Suprapubic skin (tissue), 4 donors: Measurements from ENCODE around the gene ARL6IP6. TPM values are rescaled to one million over a fixed set of nuclear protein-coding genes. Genes with fewer than 3 reads are reported as not detected.

Experiments used
- DNase-seq, 2 donors: peaks; one replicate each; pipeline ENCODE4 v3.0.0-alpha.2; 2019; ENCODE audit warnings: low spot score in 2 of 2
- H3K27ac ChIP-seq: fragments of 200-600 bp; sonication (generic); one replicate; pipeline ENCODE4 v1.5.1; 2019
- H3K27me3 ChIP-seq: fragments of 200-600 bp; sonication (generic); one replicate; pipeline ENCODE4 v1.5.1; 2019
- H3K36me3 ChIP-seq: fragments of 200-600 bp; sonication (generic); one replicate; pipeline ENCODE4 v1.5.1; 2019
- H3K4me1 ChIP-seq: fragments of 200-600 bp; sonication (generic); one replicate; pipeline ENCODE4 v1.5.1; 2019
- H3K4me3 ChIP-seq: fragments of 200-600 bp; sonication (generic); one replicate; pipeline ENCODE4 v1.5.1; 2019; ENCODE audit warnings: mild to moderate bottlenecking
- H3K9me3 ChIP-seq: fragments of 200-600 bp; sonication (generic); one replicate; pipeline ENCODE4 v1.5.1; 2019
- EP300 ChIP-seq: sonication (generic); formaldehyde crosslinking; IDR thresholded peaks from one replicate; pipeline ENCODE4 v1.6.1; 2017; ENCODE audit warnings: antibody characterized with exemption
- POLR2A ChIP-seq, 2 donors: fragments of 450-650 bp; IDR thresholded peaks; one replicate each; pipeline ENCODE4 v1.6.1; 2017; ENCODE audit warnings: antibody characterized with exemption in 2 of 2, mild to moderate bottlenecking in 2 of 2, moderate library complexity in 2 of 2
- POLR2AphosphoS5 ChIP-seq, 3 donors: sonication (generic); formaldehyde crosslinking; IDR thresholded peaks; one replicate each; pipeline ENCODE4 v1.6.1; 2017; ENCODE audit warnings: antibody characterized with exemption in 3 of 3
- WGBS: methylation state at CpG from one replicate; pipeline ENCODE4 v1.1.5; 2018; 5-methylcytosine and 5-hydroxymethylcytosine counted together
- total RNA-seq, 4 donors: library from RNA; depleted of rRNA; stranded (reverse); fragments of >200 nt; gene quantifications; one replicate each; pipeline ENCODE4 v1.1.0, GENCODE V29; 2016
- TF ChIP-seq, protein P1 (sequence below), 2 donors: fragments of 200-600 bp in 1 of 2; fragments of 450-650 bp in 1 of 2; sonication (generic) in 1 of 2; IDR thresholded peaks; one replicate each; pipeline ENCODE4 v1.5.1; 2016 to 2019; ENCODE audit warnings: antibody characterized with exemption in 2 of 2, mild to moderate bottlenecking in 1 of 2, moderate library complexity in 1 of 2

Gene ARL6IP6
- total RNA-seq, result 10 to 100 TPM; 18.6 to 43.9 (median 31.3) TPM

DNA sequence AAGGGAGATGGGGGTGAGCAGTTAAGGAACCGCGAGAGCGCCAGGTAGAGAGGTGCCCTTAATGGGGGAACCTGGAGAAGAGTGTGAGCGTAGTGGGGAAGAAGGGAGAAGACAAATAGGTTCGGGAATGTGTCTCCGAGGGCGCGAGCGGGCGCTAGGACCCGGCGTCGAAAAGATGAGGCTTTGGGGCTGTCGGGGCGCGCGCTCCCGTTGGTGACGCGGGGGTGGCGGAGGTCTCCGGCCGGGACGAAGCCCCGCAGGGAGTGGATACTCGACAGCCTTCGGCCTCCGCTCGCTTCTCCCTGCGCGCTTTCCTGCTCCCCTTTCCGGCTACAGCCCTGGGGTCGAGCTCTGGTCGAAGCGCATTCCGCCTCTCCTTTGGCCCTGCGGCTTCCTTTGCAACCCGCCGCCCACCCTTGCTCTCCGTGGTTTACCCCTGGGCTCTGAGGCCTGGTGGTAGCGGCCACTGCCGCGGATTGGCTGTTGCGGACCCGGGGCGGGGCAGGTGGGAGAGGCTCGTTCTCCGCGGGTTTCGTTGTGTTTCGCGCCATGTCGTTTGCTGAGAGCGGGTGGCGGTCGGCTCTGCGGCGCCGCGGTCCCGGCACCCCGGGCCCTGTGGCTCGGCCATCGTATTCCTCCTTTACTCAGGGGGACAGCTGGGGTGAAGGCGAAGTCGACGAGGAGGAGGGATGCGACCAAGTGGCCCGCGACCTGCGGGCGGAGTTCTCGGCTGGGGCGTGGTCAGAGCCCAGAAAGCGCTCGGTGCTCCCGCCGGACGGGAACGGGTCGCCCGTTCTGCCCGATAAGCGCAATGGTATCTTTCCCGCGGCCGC is at the start of gene ARL6IP6:
Gene ARL6IP6 (plus strand): TSS at position 545 of the 833 bp plus-strand sequence. CDS start 5 bp downstream, at position 550.
- Histone ChIP-seq H3K9me3 (no peaks in the 10 kb centered on the region), H3K4me1 (peaks cover 61% of the 10 kb centered on the region), H3K27ac (peak within 1 kb of the TSS; percentile 98), H3K4me3 (peak within 1 kb of the TSS; percentile 72), H3K36me3 (no peaks in the 10 kb centered on the region), H3K27me3 (no peaks in the 10 kb centered on the region)
- under 1% methylated on average over 27 of the region's 87 CpGs for WGBS
- peak; percentile 97 for DNase-seq
- TF ChIP-seq POLR2AphosphoS5 (IDR thresholded peaks at IDR 0.05), result peak in 2 of 3 donors; percentile 39 to 72
- peak in 1 of 2 donors; percentile 72 for TF ChIP-seq POLR2A (IDR thresholded peaks at IDR 0.05)
- TF ChIP-seq EP300, result no peak
- TF ChIP-seq, protein P1, sequence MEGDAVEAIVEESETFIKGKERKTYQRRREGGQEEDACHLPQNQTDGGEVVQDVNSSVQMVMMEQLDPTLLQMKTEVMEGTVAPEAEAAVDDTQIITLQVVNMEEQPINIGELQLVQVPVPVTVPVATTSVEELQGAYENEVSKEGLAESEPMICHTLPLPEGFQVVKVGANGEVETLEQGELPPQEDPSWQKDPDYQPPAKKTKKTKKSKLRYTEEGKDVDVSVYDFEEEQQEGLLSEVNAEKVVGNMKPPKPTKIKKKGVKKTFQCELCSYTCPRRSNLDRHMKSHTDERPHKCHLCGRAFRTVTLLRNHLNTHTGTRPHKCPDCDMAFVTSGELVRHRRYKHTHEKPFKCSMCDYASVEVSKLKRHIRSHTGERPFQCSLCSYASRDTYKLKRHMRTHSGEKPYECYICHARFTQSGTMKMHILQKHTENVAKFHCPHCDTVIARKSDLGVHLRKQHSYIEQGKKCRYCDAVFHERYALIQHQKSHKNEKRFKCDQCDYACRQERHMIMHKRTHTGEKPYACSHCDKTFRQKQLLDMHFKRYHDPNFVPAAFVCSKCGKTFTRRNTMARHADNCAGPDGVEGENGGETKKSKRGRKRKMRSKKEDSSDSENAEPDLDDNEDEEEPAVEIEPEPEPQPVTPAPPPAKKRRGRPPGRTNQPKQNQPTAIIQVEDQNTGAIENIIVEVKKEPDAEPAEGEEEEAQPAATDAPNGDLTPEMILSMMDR (IDR thresholded peaks at IDR 0.05), result no peak

DNA sequence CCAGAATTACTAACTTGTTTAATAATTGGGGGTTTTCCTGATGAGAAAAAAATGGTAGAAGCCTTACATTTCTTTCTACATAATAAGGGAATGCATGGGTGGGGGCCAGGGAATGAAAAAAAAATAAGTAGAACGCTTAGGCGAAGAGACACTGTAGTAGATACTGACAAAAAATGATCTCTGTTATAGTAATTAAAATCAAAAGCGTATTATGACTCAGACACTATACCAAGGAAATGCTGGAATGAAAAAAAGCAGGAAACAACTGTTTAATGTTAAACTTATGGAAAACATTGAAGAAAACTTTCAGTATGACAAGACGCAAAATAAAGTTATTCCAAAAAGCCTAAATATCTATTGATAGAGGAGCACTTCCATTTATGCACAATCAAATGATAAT is 44.1 kb upstream of the ARL6IP6 start:
- no peak for DNase-seq
- no peaks in the 10 kb centered on the region for H3K27me3 ChIP-seq
- WGBS, result 92% methylated on average over 4 of the region's 4 CpGs
- no peak overlapping the region for H3K4me3 ChIP-seq
- H3K4me1 ChIP-seq, result no peaks in the 10 kb centered on the region
- TF ChIP-seq EP300 (no peak), POLR2AphosphoS5 (IDR thresholded peaks at IDR 0.05) (no peak), POLR2A (IDR thresholded peaks at IDR 0.05) (no peak)
- TF ChIP-seq, protein P1 (IDR thresholded peaks at IDR 0.05), result no peak
- H3K36me3 ChIP-seq, result peaks cover 91% of the 10 kb centered on the region
- no peak overlapping the region for H3K27ac ChIP-seq
- H3K9me3 ChIP-seq, result no peaks in the 10 kb centered on the region

DNA sequence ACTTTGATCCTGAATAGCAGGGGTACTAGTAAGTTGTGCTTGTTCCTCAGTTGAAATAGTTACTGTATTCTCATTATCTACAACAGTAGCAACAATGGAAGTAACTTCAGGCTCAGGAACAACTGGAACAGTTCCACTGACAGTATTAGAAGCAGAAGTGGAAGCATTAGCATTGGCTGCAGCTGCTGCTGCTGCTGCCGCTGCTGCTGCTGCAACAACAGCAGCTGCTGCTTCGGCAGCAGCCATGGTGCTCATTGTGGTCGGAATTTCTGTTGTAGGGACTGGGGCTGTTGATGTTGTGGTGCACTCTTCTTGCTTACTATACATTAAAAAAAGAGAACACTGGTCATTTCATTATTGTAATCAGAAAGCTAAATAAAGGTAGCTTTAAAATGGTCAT is 42.0 kb upstream of the ARL6IP6 start:
- TF ChIP-seq, protein P1 (IDR thresholded peaks at IDR 0.05), result no peak
- no peak for TF ChIP-seq EP300
- no peak for TF ChIP-seq POLR2A (IDR thresholded peaks at IDR 0.05)
- TF ChIP-seq POLR2AphosphoS5 (IDR thresholded peaks at IDR 0.05), result no peak
- WGBS, result 94% methylated on average over 3 of the region's 3 CpGs
- H3K27me3 ChIP-seq, result no peaks in the 10 kb centered on the region
- no peak overlapping the region for H3K27ac ChIP-seq
- no peak for DNase-seq
- no peaks in the 10 kb centered on the region for H3K9me3 ChIP-seq
- H3K36me3 ChIP-seq, result peaks cover 87% of the 10 kb centered on the region
- no peak overlapping the region for H3K4me3 ChIP-seq
- H3K4me1 ChIP-seq, result no peaks in the 10 kb centered on the region

DNA sequence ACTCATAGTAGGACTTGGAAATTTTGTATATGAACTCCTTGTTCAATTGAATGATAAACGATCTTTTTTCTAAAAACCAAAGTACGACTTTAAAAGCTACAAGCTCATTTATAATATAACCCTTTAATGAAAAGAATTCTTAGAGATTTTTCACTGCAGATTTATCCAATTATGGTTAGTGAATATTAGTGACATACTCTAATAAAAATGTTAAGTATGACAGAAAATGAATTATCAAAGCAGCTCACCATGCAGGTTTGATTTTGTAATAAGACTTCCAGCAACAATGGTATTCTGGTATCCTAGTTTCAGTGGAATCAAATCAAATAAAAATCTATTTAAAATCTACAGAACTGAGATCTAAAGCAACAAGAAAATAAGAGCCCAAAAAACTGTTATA is 39.6 kb upstream of the ARL6IP6 start:
- Histone ChIP-seq H3K36me3 (peaks cover 68% of the 10 kb centered on the region), H3K4me3 (no peak overlapping the region)
- no peak for DNase-seq

DNA sequence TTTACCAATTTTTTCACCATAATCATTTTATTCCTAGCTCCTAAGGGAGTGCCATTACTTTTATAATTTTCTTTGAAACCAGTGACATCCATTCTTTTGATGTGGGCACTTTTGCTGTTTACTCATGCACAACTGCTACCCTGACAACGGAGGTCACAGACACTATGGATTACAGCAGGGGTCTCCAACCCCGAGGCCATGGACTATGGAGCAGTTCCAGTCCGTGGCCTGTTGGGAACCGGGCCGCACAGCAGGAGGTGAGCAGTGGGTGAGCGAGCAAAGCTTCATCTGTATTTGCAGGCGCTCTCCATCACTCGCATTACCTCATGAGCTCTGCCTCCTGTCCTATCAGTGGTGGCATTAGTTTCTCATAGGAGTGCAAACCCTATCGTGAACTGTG is 35.8 kb upstream of the ARL6IP6 start:
- Histone ChIP-seq H3K36me3 (peaks cover 31% of the 10 kb centered on the region), H3K27me3 (no peaks in the 10 kb centered on the region), H3K4me3 (no peak overlapping the region), H3K9me3 (no peaks in the 10 kb centered on the region), H3K27ac (no peak overlapping the region), H3K4me1 (peaks cover 3% of the 10 kb centered on the region)
- WGBS, result 97% methylated on average over 9 of the region's 9 CpGs
- DNase-seq, result no peak
- TF ChIP-seq EP300 (no peak), POLR2AphosphoS5 (IDR thresholded peaks at IDR 0.05) (no peak), POLR2A (IDR thresholded peaks at IDR 0.05) (no peak)
- TF ChIP-seq, protein P1 (IDR thresholded peaks at IDR 0.05), result no peak

More for the DNA sequence above, 39.6 kb upstream of the ARL6IP6 start:
- no peaks in the 10 kb centered on the region for H3K27me3 ChIP-seq
- H3K4me1 ChIP-seq, result no peaks in the 10 kb centered on the region
- no peaks in the 10 kb centered on the region for H3K9me3 ChIP-seq
- no peak overlapping the region for H3K27ac ChIP-seq
- WGBS, result 79% methylated on average over 2 of the region's 2 CpGs
- TF ChIP-seq POLR2A (IDR thresholded peaks at IDR 0.05) (no peak), POLR2AphosphoS5 (IDR thresholded peaks at IDR 0.05) (no peak), EP300 (no peak)
- TF ChIP-seq, protein P1 (IDR thresholded peaks at IDR 0.05), result no peak
